HepG2 (cell line): Measurements from ENCODE around the gene LNX2. TPM values are rescaled to one million over a fixed set of nuclear protein-coding genes. Genes with fewer than 3 reads are reported as not detected.

Source experiments
- ATAC-seq: fragments of 200-7000 bp; cut with Tn5 transposase; 3 replicates; pipeline ENCODE4 v1.9.1; 2020; ENCODE audit warnings: mild to moderate bottlenecking, moderate library complexity
- BruUV-seq: library from RNA; stranded (reverse); fragments of 400-500 nt; replicated peaks from 2 replicates; lab custom pipeline; 2021; lab: Mats Ljungman, UMichigan
- CTCF ChIA-PET: fragments of 300-600 bp; formaldehyde crosslinking; extraction: SDS; loops from one replicate; lab custom pipeline; 2021; ENCODE audit warnings: low total read pairs, inconsistent platforms, low intra/inter-chr PET ratio; lab: Yijun Ruan, JAX
- POLR2A ChIA-PET: fragments of 350-600 bp; sonication (Branson Sonifier 250); formaldehyde crosslinking; loops from one replicate; lab custom pipeline; 2020; ENCODE audit warnings: antibody characterized with exemption, inconsistent platforms; lab: Yijun Ruan, JAX
- DNase-seq: peaks from one replicate; pipeline ENCODE4 v3.0.0-alpha.2; 2015; ENCODE audit warnings: low spot score
- FAIRE-seq: peaks from 3 replicates; lab custom pipeline; 2011; peaks lifted over from hg19 to GRCh38; lab: Jason Lieb, UNC
- H2AFZ ChIP-seq: one replicate; pipeline ENCODE4 v1.6.1; 2011; ENCODE audit warnings: low read length, inconsistent platforms
- H3K27ac ChIP-seq: fragments of 300-600 bp; 3 replicates; pipeline ENCODE4 v1.8.0; 2011; ENCODE audit warnings: mixed run types, mild to moderate bottlenecking, mixed read lengths, low read length, inconsistent platforms; ENCODE audit not compliant: insufficient read depth; ENCODE audit errors: extremely low read length
- H3K27me3 ChIP-seq, 2 experiments: fragments of 200-600 bp in 1 of 2; 2 replicates in 1 of 2; 3 replicates in 1 of 2; pipeline versions ENCODE4 v1.6.0 to v1.8.0; 2011; ENCODE audit warnings: low read length in 2 of 2, mild to moderate bottlenecking in 2 of 2, moderate library complexity in 2 of 2, inconsistent platforms in 1 of 2; ENCODE audit not compliant: insufficient read depth in 2 of 2, control insufficient read depth in 1 of 2
- H3K36me3 ChIP-seq, 2 experiments: fragments of 200-600 bp in 1 of 2; replicated peaks in 1 of 2; 2 replicates in 1 of 2; 3 replicates in 1 of 2; pipeline versions ENCODE4 v1.5.1 to v1.8.0; 2011; ENCODE audit warnings: low read length in 2 of 2, inconsistent platforms in 1 of 2; ENCODE audit not compliant: insufficient read depth in 2 of 2, control insufficient read depth in 1 of 2
- H3K4me1 ChIP-seq: 2 replicates; pipeline ENCODE4 v1.5.1; 2012; ENCODE audit warnings: low read length, inconsistent platforms; ENCODE audit not compliant: insufficient read depth
- H3K4me2 ChIP-seq: 2 replicates; pipeline ENCODE4 v1.6.0; 2011; ENCODE audit warnings: low read depth, low read length, inconsistent platforms
- H3K4me3 ChIP-seq, 3 experiments: fragments of 200-600 bp in 1 of 3; sonication (generic), shearing (Covaris generic) in 1 of 3; replicated peaks in 1 of 3; 2 replicates each; pipeline ENCODE4 v1.5.1; 2011 to 2016; ENCODE audit warnings: low read length in 3 of 3, inconsistent platforms in 2 of 3, low read depth in 2 of 3, mild to moderate bottlenecking in 2 of 3, control low read depth in 1 of 3, mixed read lengths in 1 of 3; ENCODE audit not compliant: insufficient read depth in 1 of 3
- H3K79me2 ChIP-seq: one replicate; pipeline ENCODE4 v1.6.1; 2011; ENCODE audit warnings: low read length, inconsistent platforms; ENCODE audit not compliant: insufficient read depth
- H3K9ac ChIP-seq: 2 replicates; pipeline ENCODE4 v1.6.0; 2011; ENCODE audit warnings: mild to moderate bottlenecking, low read depth, low read length, inconsistent platforms; ENCODE audit not compliant: insufficient read depth
- H3K9me3 ChIP-seq: 2 replicates; pipeline ENCODE4 v1.5.1; 2012; ENCODE audit warnings: mild to moderate bottlenecking, low read length
- H4K20me1 ChIP-seq: 2 replicates; pipeline ENCODE4 v1.6.0; 2011; ENCODE audit warnings: inconsistent platforms, mild to moderate bottlenecking, low read length, moderate library complexity; ENCODE audit not compliant: insufficient read depth
- FOXK1 ChIP-seq: sonication (generic); formaldehyde crosslinking; IDR thresholded peaks from 2 replicates; pipeline ENCODE4 v1.4.0; 2020; ENCODE audit warnings: low read depth, missing genetic modification reagents, borderline replicate concordance
- PCBP2 ChIP-seq: fragments of 200-400 bp; formaldehyde crosslinking; optimal IDR thresholded peaks from 2 replicates; pipeline ENCODE3; 2018; ENCODE audit warnings: low read length, low read depth; ENCODE audit not compliant: poor library complexity, severe bottlenecking
- RCOR2 ChIP-seq: IDR thresholded peaks from 2 replicates; pipeline ENCODE4 v1.6.1; 2016; ENCODE audit warnings: missing biosample characterization, missing genetic modification reagents
- RFX5 ChIP-seq: IDR thresholded peaks from 2 replicates; pipeline ENCODE4 v1.6.1; 2011; ENCODE audit warnings: low read depth, low read length, improper control_type of control experiment
- SNRNP70 ChIP-seq: fragments of 200-400 bp; formaldehyde crosslinking; IDR thresholded peaks from 2 replicates; pipeline ENCODE4 v1.6.1; 2017; ENCODE audit warnings: mild to moderate bottlenecking, low read depth, low read length, moderate library complexity
- SOX5 ChIP-seq: IDR thresholded peaks from 2 replicates; pipeline ENCODE4 v1.6.1; 2016; ENCODE audit warnings: borderline replicate concordance
- ZNF264 ChIP-seq: sonication (generic); formaldehyde crosslinking; IDR thresholded peaks from 2 replicates; pipeline ENCODE4 v1.4.0; 2020; ENCODE audit warnings: missing genetic modification reagents
- ZNF274 ChIP-seq: sonication (generic); formaldehyde crosslinking; IDR thresholded peaks from 2 replicates; pipeline ENCODE4 v1.5.1; 2020; ENCODE audit warnings: mild to moderate bottlenecking, missing genetic modification reagents
- WGBS: methylation state at CpG from one replicate; pipeline ENCODE4 v1.1.6; 2017; ENCODE audit warnings: low lambda C conversion rate; 5-methylcytosine and 5-hydroxymethylcytosine counted together
- in situ Hi-C: cut with HindIII; loops from 2 replicates; pipeline ENCODE4 v1.10.0; 2017; ENCODE audit warnings: low pct_unique_long_range_greater_than_20kb; ENCODE audit not compliant: extremely low pct_ligation_motif_present
- intact Hi-C: fragments of 100-400 bp; cut with micrococcal nuclease; formaldehyde crosslinking; loops from one replicate; pipeline ENCODE4 v1.10.0; 2022; ENCODE audit not compliant: unreplicated experiment
- polyA plus RNA-seq, 8 experiments: library from polyadenylated mRNA; depleted of rRNA in 3 of 8; stranded (reverse) in 7 of 8; unstranded in 1 of 8; fragments of >200 nt; fragmentation: Illumina TruSeq in 4 of 8; extraction: Trizol in 4 of 8; gene quantifications; 2 replicates each; pipeline versions ENCODE4 v1.2.1 to v1.2.3, GENCODE V29; 2011 to 2016; ENCODE audit warnings: low read depth in 4 of 8, missing spikeins in 1 of 8, mixed read lengths in 1 of 8; ENCODE audit not compliant: insufficient read depth in 1 of 8
- total RNA-seq, 5 experiments: library from RNA; depleted of rRNA; stranded (reverse); fragments of >200 nt; fragmentation: Illumina TruSeq; extraction: Trizol; gene quantifications; 2 replicates each; pipeline ENCODE4 v1.2.3, GENCODE V29; 2016; ENCODE audit warnings: low read depth in 1 of 5
- TF ChIP-seq, protein P1 (sequence below): sonication (generic); formaldehyde crosslinking; IDR thresholded peaks from 2 replicates; pipeline ENCODE4 v1.4.0; 2020; ENCODE audit warnings: missing genetic modification reagents
- TF ChIP-seq, protein P2 (sequence below): sonication (generic); formaldehyde crosslinking; IDR thresholded peaks from 2 replicates; pipeline ENCODE4 v1.4.0; 2020; ENCODE audit warnings: mild to moderate bottlenecking, missing genetic modification reagents, borderline replicate concordance
- TF ChIP-seq, protein P3 (sequence below): IDR thresholded peaks from 2 replicates; pipeline ENCODE4 v1.4.0; 2020; ENCODE audit warnings: mild to moderate bottlenecking, missing genetic modification reagents
- TF ChIP-seq, protein P4 (sequence below): IDR thresholded peaks from 2 replicates; pipeline ENCODE4 v1.6.1; 2016

Gene LNX2
- total and polyA plus RNA-seq, 2 of the 13 experiments (the other 11 are each of a cell fraction or from before 2014, with no cell fraction given), result 9.2 to 9.7 TPM

DNA sequence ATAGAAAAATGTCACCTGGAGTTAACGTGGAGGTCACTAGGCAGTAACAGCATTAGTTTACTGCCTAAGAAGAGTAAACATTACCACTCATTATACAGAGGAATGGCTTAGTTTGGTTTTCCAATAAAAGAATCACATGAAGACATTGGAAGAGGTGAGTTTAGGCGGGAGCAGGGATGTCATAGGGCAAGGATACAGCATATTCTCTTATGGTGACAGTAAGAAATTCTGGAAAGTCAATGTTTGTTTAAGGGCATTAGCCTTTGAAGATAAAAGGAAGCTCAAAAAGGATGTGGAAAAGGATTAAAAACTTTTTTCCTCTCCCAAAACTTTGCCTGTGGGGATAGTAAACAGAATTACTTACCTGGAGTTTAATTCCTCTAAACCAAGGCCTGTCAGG, 5.5 kb upstream of the LNX2 start:
- ChIA-PET CTCF (no interaction called here), POLR2A (interaction anchor here (1.0 to 2.7 kb wide), 2 partner anchors 16 to 230 kb away, joined by 3 to 16 read pairs; no protein-coding TSS in a partner anchor)
- H4K20me1 ChIP-seq, result peaks cover 10% of the 10 kb centered on the region
- peaks cover 60% of the 10 kb centered on the region for H3K79me2 ChIP-seq
- in situ Hi-C loops, result no loop called here
- 5% methylated on average over 2 of the region's 2 CpGs for WGBS
- intact Hi-C loops, result no loop called here
- H3K9me3 ChIP-seq, result no peaks in the 10 kb centered on the region
- no peak; the same call in 2 of the 3 replicates for ATAC-seq
- H3K4me3 ChIP-seq, result no peak overlapping the region
- H3K4me1 ChIP-seq, result peaks cover 70% of the 10 kb centered on the region
- peak overlapping the region; percentile 41 for H3K27ac ChIP-seq
- FAIRE-seq, result no peak
- no TSS peak for BruUV-seq
- DNase-seq, result peak; percentile 73
- H3K27me3 ChIP-seq, result no peaks in the 10 kb centered on the region; a peak in 1 of 5 replicates
- peaks cover 2 to 4% of the 10 kb centered on the region in 2 experiments; a peak in 2 of 5 replicates for H3K36me3 ChIP-seq
- no peak overlapping the region for H2AFZ ChIP-seq
- peak overlapping the region; percentile 25; the same call in 1 of the 2 replicates for H3K4me2 ChIP-seq
- no peak overlapping the region for H3K9ac ChIP-seq
- TF ChIP-seq, protein P1, sequence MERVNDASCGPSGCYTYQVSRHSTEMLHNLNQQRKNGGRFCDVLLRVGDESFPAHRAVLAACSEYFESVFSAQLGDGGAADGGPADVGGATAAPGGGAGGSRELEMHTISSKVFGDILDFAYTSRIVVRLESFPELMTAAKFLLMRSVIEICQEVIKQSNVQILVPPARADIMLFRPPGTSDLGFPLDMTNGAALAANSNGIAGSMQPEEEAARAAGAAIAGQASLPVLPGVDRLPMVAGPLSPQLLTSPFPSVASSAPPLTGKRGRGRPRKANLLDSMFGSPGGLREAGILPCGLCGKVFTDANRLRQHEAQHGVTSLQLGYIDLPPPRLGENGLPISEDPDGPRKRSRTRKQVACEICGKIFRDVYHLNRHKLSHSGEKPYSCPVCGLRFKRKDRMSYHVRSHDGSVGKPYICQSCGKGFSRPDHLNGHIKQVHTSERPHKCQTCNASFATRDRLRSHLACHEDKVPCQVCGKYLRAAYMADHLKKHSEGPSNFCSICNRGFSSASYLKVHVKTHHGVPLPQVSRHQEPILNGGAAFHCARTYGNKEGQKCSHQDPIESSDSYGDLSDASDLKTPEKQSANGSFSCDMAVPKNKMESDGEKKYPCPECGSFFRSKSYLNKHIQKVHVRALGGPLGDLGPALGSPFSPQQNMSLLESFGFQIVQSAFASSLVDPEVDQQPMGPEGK, result 0 out of 2 replicates have a peak, but pooled peaks have one; percentile 16
- TF ChIP-seq FOXK1 (no peak), RFX5 (no peak), PCBP2 (no peak), SNRNP70 (no peak), ZNF274 (CRISPR knock-in tag) (no peak), RCOR2 (CRISPR knock-in tag) (peak; percentile 36; the same call in 1 of the 2 replicates), SOX5 (CRISPR knock-in tag) (peak; percentile 84; the same call in 1 of the 2 replicates), ZNF264 (CRISPR knock-in tag) (no peak)
- TF ChIP-seq, protein P2, sequence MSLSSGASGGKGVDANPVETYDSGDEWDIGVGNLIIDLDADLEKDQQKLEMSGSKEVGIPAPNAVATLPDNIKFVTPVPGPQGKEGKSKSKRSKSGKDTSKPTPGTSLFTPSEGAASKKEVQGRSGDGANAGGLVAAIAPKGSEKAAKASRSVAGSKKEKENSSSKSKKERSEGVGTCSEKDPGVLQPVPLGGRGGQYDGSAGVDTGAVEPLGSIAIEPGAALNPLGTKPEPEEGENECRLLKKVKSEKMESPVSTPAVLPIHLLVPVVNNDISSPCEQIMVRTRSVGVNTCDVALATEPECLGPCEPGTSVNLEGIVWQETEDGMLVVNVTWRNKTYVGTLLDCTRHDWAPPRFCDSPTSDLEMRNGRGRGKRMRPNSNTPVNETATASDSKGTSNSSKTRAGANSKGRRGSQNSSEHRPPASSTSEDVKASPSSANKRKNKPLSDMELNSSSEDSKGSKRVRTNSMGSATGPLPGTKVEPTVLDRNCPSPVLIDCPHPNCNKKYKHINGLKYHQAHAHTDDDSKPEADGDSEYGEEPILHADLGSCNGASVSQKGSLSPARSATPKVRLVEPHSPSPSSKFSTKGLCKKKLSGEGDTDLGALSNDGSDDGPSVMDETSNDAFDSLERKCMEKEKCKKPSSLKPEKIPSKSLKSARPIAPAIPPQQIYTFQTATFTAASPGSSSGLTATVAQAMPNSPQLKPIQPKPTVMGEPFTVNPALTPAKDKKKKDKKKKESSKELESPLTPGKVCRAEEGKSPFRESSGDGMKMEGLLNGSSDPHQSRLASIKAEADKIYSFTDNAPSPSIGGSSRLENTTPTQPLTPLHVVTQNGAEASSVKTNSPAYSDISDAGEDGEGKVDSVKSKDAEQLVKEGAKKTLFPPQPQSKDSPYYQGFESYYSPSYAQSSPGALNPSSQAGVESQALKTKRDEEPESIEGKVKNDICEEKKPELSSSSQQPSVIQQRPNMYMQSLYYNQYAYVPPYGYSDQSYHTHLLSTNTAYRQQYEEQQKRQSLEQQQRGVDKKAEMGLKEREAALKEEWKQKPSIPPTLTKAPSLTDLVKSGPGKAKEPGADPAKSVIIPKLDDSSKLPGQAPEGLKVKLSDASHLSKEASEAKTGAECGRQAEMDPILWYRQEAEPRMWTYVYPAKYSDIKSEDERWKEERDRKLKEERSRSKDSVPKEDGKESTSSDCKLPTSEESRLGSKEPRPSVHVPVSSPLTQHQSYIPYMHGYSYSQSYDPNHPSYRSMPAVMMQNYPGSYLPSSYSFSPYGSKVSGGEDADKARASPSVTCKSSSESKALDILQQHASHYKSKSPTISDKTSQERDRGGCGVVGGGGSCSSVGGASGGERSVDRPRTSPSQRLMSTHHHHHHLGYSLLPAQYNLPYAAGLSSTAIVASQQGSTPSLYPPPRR (CRISPR knock-in tag), result 0 out of 2 replicates have a peak, but pooled peaks have one; percentile 46
- TF ChIP-seq, protein P3, sequence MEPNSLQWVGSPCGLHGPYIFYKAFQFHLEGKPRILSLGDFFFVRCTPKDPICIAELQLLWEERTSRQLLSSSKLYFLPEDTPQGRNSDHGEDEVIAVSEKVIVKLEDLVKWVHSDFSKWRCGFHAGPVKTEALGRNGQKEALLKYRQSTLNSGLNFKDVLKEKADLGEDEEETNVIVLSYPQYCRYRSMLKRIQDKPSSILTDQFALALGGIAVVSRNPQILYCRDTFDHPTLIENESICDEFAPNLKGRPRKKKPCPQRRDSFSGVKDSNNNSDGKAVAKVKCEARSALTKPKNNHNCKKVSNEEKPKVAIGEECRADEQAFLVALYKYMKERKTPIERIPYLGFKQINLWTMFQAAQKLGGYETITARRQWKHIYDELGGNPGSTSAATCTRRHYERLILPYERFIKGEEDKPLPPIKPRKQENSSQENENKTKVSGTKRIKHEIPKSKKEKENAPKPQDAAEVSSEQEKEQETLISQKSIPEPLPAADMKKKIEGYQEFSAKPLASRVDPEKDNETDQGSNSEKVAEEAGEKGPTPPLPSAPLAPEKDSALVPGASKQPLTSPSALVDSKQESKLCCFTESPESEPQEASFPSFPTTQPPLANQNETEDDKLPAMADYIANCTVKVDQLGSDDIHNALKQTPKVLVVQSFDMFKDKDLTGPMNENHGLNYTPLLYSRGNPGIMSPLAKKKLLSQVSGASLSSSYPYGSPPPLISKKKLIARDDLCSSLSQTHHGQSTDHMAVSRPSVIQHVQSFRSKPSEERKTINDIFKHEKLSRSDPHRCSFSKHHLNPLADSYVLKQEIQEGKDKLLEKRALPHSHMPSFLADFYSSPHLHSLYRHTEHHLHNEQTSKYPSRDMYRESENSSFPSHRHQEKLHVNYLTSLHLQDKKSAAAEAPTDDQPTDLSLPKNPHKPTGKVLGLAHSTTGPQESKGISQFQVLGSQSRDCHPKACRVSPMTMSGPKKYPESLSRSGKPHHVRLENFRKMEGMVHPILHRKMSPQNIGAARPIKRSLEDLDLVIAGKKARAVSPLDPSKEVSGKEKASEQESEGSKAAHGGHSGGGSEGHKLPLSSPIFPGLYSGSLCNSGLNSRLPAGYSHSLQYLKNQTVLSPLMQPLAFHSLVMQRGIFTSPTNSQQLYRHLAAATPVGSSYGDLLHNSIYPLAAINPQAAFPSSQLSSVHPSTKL, result peak; percentile 95
- TF ChIP-seq, protein P4, sequence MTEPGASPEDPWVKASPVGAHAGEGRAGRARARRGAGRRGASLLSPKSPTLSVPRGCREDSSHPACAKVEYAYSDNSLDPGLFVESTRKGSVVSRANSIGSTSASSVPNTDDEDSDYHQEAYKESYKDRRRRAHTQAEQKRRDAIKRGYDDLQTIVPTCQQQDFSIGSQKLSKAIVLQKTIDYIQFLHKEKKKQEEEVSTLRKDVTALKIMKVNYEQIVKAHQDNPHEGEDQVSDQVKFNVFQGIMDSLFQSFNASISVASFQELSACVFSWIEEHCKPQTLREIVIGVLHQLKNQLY (CRISPR knock-in tag), result peak; percentile 60; the same call in 1 of the 2 replicates
